Prostate gland (tissue), 2 donors: Measurements from ENCODE around the gene LMOD2.

Experiments used
- POLR2A ChIP-seq: fragments of 450-650 bp; IDR thresholded peaks from one replicate; pipeline ENCODE4 v1.6.1; 2016; ENCODE audit warnings: antibody characterized with exemption, mild to moderate bottlenecking
- POLR2AphosphoS5 ChIP-seq: sonication (generic); formaldehyde crosslinking; IDR thresholded peaks from one replicate; pipeline ENCODE4 v1.6.1; 2017; ENCODE audit warnings: antibody characterized with exemption
- TF ChIP-seq, protein P1 (sequence below), 4 experiments: fragments of 200-600 bp in 2 of 4; fragments of 450-650 bp in 2 of 4; sonication (generic) in 2 of 4; IDR thresholded peaks; 1 replicate in 3 of 4; 2 replicates in 1 of 4; pipeline ENCODE4 v1.5.1; 2016 to 2019; ENCODE audit warnings: antibody characterized with exemption in 4 of 4, mild to moderate bottlenecking in 2 of 4, moderate library complexity in 2 of 4

DNA sequence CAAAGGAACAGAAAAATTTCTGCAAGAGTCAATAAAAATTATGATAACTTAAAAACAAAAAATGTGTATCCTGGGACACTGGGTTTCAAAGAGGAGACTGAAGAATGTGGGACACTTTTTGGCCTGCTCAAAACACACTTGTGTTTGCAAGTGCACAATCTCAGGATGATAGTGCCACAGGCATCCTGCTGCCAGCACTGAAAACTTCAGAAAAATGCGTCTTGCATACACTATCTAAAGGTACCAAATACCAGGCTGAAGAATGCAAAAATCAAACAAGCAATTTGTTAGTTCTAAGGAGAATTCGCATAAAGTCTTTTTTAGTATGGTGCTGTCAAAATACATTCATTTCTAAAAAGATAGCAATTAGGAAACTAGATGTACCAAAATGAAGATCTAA, 55.0 kb downstream of the LMOD2 start:
- TF ChIP-seq POLR2A (no peak), POLR2AphosphoS5 (no peak)
- TF ChIP-seq, protein P1, sequence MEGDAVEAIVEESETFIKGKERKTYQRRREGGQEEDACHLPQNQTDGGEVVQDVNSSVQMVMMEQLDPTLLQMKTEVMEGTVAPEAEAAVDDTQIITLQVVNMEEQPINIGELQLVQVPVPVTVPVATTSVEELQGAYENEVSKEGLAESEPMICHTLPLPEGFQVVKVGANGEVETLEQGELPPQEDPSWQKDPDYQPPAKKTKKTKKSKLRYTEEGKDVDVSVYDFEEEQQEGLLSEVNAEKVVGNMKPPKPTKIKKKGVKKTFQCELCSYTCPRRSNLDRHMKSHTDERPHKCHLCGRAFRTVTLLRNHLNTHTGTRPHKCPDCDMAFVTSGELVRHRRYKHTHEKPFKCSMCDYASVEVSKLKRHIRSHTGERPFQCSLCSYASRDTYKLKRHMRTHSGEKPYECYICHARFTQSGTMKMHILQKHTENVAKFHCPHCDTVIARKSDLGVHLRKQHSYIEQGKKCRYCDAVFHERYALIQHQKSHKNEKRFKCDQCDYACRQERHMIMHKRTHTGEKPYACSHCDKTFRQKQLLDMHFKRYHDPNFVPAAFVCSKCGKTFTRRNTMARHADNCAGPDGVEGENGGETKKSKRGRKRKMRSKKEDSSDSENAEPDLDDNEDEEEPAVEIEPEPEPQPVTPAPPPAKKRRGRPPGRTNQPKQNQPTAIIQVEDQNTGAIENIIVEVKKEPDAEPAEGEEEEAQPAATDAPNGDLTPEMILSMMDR (IDR thresholded peaks at IDR 0.05) = no peak
